PC-9 (cell line): ENCODE results near the gene SAMD5. TPM values are rescaled to one million over a fixed set of nuclear protein-coding genes. Genes with fewer than 3 reads are reported as not detected.

ENCODE experiments used
- BruUV-seq: library from RNA; stranded (reverse); fragments of 400-500 nt; replicated peaks from 2 replicates; lab custom pipeline; 2021; lab: Mats Ljungman, UMichigan
- CTCF ChIA-PET: fragments of 300-600 bp; sonication (Branson Sonifier 250); formaldehyde crosslinking; loops from one replicate; lab custom pipeline; 2022; ENCODE audit warnings: antibody characterized with exemption; lab: Charles Lee
- POLR2A ChIA-PET: fragments of 300-600 bp; sonication (Branson Sonifier 250); formaldehyde crosslinking; loops from one replicate; lab custom pipeline; 2022; ENCODE audit warnings: antibody characterized with exemption; ENCODE audit not compliant: unreplicated experiment; lab: Charles Lee
- DNase-seq, 2 experiments: peaks; one replicate each; pipeline versions ENCODE4 v3.0.0 to v3.0.0-alpha.2; 2015 to 2022; ENCODE audit warnings: mixed read lengths in 1 of 2
- H2AFZ ChIP-seq: fragments of 200-600 bp; sonication (generic); 2 replicates; pipeline ENCODE4 v1.8.1; 2017; ENCODE audit warnings: antibody characterized with exemption
- H3F3A ChIP-seq: fragments of 200-600 bp; sonication (generic); 2 replicates; pipeline ENCODE4 v1.8.1; 2017; ENCODE audit warnings: antibody characterized with exemption, mild to moderate bottlenecking, low read depth; ENCODE audit not compliant: insufficient read depth
- H3K27ac ChIP-seq: fragments of 200-600 bp; sonication (generic); 2 replicates; pipeline ENCODE4 v1.6.1; 2016; ENCODE audit warnings: mixed run types
- H3K27me3 ChIP-seq: fragments of 200-600 bp; sonication (generic); 2 replicates; pipeline ENCODE4 v1.6.1; 2016; ENCODE audit warnings: low read depth, mixed run types; ENCODE audit not compliant: insufficient read depth
- H3K36me3 ChIP-seq: fragments of 200-600 bp; sonication (generic); 2 replicates; pipeline ENCODE4 v1.6.1; 2016; ENCODE audit warnings: low read depth, mixed run types
- H3K4me1 ChIP-seq: fragments of 200-600 bp; sonication (generic); replicated peaks from 2 replicates; pipeline ENCODE4 v1.6.1; 2016; ENCODE audit warnings: mixed run types; ENCODE audit not compliant: insufficient read depth
- H3K4me2 ChIP-seq: fragments of 200-600 bp; sonication (generic); 2 replicates; pipeline ENCODE4 v1.6.1; 2017; ENCODE audit warnings: mixed run types
- H3K4me3 ChIP-seq: fragments of 200-600 bp; sonication (generic); 2 replicates; pipeline ENCODE4 v1.6.1; 2016; ENCODE audit warnings: mixed run types
- H3K79me2 ChIP-seq: fragments of 200-600 bp; sonication (generic); 2 replicates; pipeline ENCODE4 v1.6.1; 2017; ENCODE audit warnings: low read depth, mixed run types
- H3K9me2 ChIP-seq: fragments of 200-600 bp; sonication (generic); 2 replicates; pipeline ENCODE4 v1.8.1; 2017; ENCODE audit warnings: mild to moderate bottlenecking; ENCODE audit not compliant: insufficient read depth
- H3K9me3 ChIP-seq: fragments of 200-600 bp; sonication (generic); 2 replicates; pipeline ENCODE4 v1.8.1; 2016; ENCODE audit warnings: low read depth; ENCODE audit not compliant: insufficient read depth
- H4K20me1 ChIP-seq: fragments of 200-600 bp; sonication (generic); 2 replicates; pipeline ENCODE4 v1.8.1; 2017; ENCODE audit not compliant: insufficient read depth
- CTCF ChIP-seq: fragments of 200-600 bp; sonication (generic); conservative IDR thresholded peaks from 2 replicates; pipeline ENCODE4 v1.6.1; 2017; ENCODE audit warnings: mixed run types, antibody characterized with exemption, mild to moderate bottlenecking, moderate library complexity
- EZH2 ChIP-seq: fragments of 200-600 bp; sonication (generic); IDR thresholded peaks from 2 replicates; pipeline ENCODE4 v1.8.0; 2017; ENCODE audit warnings: antibody characterized with exemption, low read depth
- intact Hi-C: fragments of 100-400 bp; cut with micrococcal nuclease; formaldehyde crosslinking; loops from one replicate; pipeline ENCODE4 v1.10.0; 2022; ENCODE audit not compliant: unreplicated experiment
- total RNA-seq: library from RNA; stranded (reverse); gene quantifications from 2 replicates; pipeline ENCODE4 v1.2.3, GENCODE V29; 2021

Gene SAMD5
- total RNA-seq, 1 experiment from 2014 or later: 1.2 TPM

GRCh38 chr6:147553099-147553498, 44.6 kb downstream of the SAMD5 start:
- Histone ChIP-seq H3K27ac (no peak overlapping the region), H3K4me2 (no peak overlapping the region), H3K4me1 (no peaks in the 10 kb centered on the region), H4K20me1 (no peaks in the 10 kb centered on the region), H3K27me3 (no peaks in the 10 kb centered on the region), H3K4me3 (no peak overlapping the region), H3K9me3 (no peaks in the 10 kb centered on the region), H2AFZ (no peak overlapping the region), H3K9me2 (0 out of 2 replicates have a peak, but pooled peaks cover 3% of the 10 kb centered on the region), H3K79me2 (no peaks in the 10 kb centered on the region), H3K36me3 (no peaks in the 10 kb centered on the region), H3F3A (no peaks in the 10 kb centered on the region)
- TF ChIP-seq EZH2: no peak
- no peak for TF ChIP-seq CTCF
- DNase-seq: no peak
- ChIA-PET POLR2A (no interaction called here), CTCF (no interaction called here)
- no TSS peak for BruUV-seq
- intact Hi-C loops: no loop called here

GRCh38 chr6:147554281-147554680, 45.8 kb downstream of the SAMD5 start:
- BruUV-seq: no TSS peak
- DNase-seq: no peak
- intact Hi-C loops: no loop called here

DNA sequence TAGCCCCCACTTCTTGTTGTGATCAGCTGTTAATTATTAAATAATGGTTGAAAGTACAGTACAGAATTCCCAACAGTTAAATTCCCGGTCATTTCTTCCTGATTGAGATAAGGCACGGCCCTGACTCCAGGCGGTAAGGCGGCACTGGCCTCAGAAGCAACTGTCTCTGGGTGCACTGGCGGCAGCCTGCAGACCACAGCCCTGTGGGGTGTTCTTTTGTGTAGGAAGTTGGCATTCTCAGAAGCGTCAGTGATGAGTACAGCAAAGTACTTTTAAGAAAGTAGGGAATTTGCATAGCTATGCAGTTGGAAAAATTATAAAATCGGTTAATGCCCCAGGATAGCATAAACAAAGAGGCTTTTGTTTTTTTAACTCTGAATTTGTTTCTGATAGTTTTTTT, 50.5 kb downstream of the SAMD5 start:
- no TSS peak for BruUV-seq
- DNase-seq: no peak
- Histone ChIP-seq H4K20me1 (no peaks in the 10 kb centered on the region), H2AFZ (no peak overlapping the region), H3K4me1 (no peaks in the 10 kb centered on the region), H3K36me3 (no peaks in the 10 kb centered on the region), H3K4me2 (no peak overlapping the region), H3F3A (no peaks in the 10 kb centered on the region), H3K9me2 (no peaks in the 10 kb centered on the region), H3K79me2 (no peaks in the 10 kb centered on the region), H3K27ac (no peak overlapping the region), H3K4me3 (no peak overlapping the region), H3K9me3 (no peaks in the 10 kb centered on the region), H3K27me3 (no peaks in the 10 kb centered on the region)
- TF ChIP-seq CTCF (no peak), EZH2 (no peak)
- POLR2A ChIA-PET: no interaction called here
- intact Hi-C loops: no loop called here
- CTCF ChIA-PET: interaction anchor here (0.6 kb wide), 1 partner anchor 101 kb away, joined by 3 read pairs; no protein-coding TSS in a partner anchor

More at GRCh38 chr6:147554281-147554680, 45.8 kb downstream of the SAMD5 start:
- POLR2A ChIA-PET: no interaction called here
- Histone ChIP-seq H3K9me2 (no peaks in the 10 kb centered on the region), H3K4me3 (no peak overlapping the region), H3K27ac (no peak overlapping the region), H3K4me1 (no peaks in the 10 kb centered on the region), H3F3A (no peaks in the 10 kb centered on the region), H4K20me1 (no peaks in the 10 kb centered on the region), H3K36me3 (no peaks in the 10 kb centered on the region), H3K27me3 (no peaks in the 10 kb centered on the region), H3K4me2 (no peak overlapping the region), H2AFZ (no peak overlapping the region), H3K9me3 (no peaks in the 10 kb centered on the region), H3K79me2 (no peaks in the 10 kb centered on the region)
- no peak for TF ChIP-seq CTCF
- TF ChIP-seq EZH2: no peak
- CTCF ChIA-PET: no interaction called here
